Subcutaneous adipose tissue (tissue), 4 donors: Measurements from ENCODE around the gene PAK5. TPM values are rescaled to one million over a fixed set of nuclear protein-coding genes. Genes with fewer than 3 reads are reported as not detected.

Experiments used
- CTCF ChIP-seq: fragments of 450-650 bp; IDR thresholded peaks from one replicate; pipeline ENCODE4 v1.5.1; 2016; ENCODE audit warnings: low read depth, mild to moderate bottlenecking, control low read depth, antibody characterized with exemption, moderate library complexity
- total RNA-seq, 4 donors: library from RNA; depleted of rRNA; stranded (reverse); fragments of >200 nt; gene quantifications; one replicate each; pipeline ENCODE4 v1.1.0, GENCODE V29; 2016

PAK5 gene
- total RNA-seq, 4 donors from 2014 or later, result not detected

- TF ChIP-seq CTCF, result no peak
Observed at GRCh38 chr20:9756660-9757059, 82.2 kb downstream of the PAK5 start.

GRCh38 chr20:9755301-9755700 lies 83.6 kb downstream of the PAK5 start:
- no peak for TF ChIP-seq CTCF

- no peak for TF ChIP-seq CTCF
Observed at GRCh38 chr20:9744551-9744950, 94.3 kb downstream of the PAK5 start.

GRCh38 chr20:9743871-9744270 lies 95.0 kb downstream of the PAK5 start:
- TF ChIP-seq CTCF, result no peak

GRCh38 chr20:9742821-9743220 lies 96.1 kb downstream of the PAK5 start:
- TF ChIP-seq CTCF, result no peak

- TF ChIP-seq CTCF, result no peak
Observed at GRCh38 chr20:9741996-9742395, 96.9 kb downstream of the PAK5 start.

GRCh38 chr20:9740486-9740885 lies 98.4 kb downstream of the PAK5 start:
- no peak for TF ChIP-seq CTCF
